Measurements from ENCODE around the gene RANBP3.

RANBP3 gene

DNA sequence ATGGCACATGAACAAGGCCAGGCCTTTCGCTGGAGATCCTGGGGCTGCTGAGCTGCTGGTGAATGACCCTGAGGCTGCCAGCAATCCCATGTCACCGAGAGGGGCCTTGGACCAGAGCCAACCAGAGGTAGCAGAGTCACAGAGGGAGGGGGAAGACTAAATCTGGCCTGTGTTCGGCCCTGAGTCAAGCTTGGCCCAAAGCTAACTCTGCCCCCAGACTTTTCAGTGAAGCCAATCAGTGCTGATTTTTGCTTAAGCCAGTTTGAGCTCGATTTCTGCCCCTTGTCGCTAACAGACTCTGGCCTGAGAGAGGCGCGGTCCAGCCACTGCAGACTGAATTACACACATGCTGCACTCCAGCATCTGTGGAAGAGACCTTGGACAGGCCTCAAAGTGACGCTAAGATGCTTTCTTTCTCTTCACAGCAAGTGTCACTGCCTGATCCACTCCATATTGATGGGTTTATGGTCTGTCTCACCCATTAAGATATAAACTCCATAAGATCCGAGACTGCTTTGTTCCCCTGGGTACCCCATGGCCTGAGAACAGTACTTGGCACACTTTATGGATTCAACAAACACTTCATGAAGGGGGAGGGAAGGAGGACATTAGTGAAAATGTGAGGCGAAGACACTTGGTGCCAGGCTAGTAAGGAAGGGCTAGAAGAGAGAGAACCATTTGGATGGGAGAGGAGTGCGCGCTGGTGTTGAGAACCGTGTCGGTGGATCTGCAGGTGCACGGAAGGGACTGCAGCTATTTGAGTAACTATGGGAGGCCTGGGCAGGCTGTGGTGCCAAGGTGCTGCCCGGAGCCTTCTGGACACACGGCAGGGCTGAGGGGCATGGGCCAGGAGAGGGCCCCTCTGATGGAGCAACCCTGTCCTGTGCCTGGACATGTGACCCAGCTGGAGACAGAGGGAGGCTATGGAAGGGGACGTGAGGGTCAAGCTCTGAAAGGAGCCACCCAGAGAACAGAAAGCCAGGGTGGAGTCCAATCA, 17.6 kb downstream of the RANBP3 start:
- H3K9ac ChIP-seq (ENCODE audit: low read depth, low read length) = peak overlapping the region; percentile 12
- no peaks in the 10 kb centered on the region for H3K9me3 ChIP-seq (ENCODE audit: control insufficient read depth, insufficient read depth, low read length)
- H3K36me3 ChIP-seq (ENCODE audit: control insufficient read depth, insufficient read depth, low read length) = no peaks in the 10 kb centered on the region
- H3K4me3 ChIP-seq (ENCODE audit: low read depth, low read length) = no peak overlapping the region
- peaks cover 26% of the 10 kb centered on the region for H3K4me1 ChIP-seq (ENCODE audit: control insufficient read depth, insufficient read depth, low read length)
- no peaks in the 10 kb centered on the region for H3K27me3 ChIP-seq (ENCODE audit: control insufficient read depth, insufficient read depth, low read length)

DNA sequence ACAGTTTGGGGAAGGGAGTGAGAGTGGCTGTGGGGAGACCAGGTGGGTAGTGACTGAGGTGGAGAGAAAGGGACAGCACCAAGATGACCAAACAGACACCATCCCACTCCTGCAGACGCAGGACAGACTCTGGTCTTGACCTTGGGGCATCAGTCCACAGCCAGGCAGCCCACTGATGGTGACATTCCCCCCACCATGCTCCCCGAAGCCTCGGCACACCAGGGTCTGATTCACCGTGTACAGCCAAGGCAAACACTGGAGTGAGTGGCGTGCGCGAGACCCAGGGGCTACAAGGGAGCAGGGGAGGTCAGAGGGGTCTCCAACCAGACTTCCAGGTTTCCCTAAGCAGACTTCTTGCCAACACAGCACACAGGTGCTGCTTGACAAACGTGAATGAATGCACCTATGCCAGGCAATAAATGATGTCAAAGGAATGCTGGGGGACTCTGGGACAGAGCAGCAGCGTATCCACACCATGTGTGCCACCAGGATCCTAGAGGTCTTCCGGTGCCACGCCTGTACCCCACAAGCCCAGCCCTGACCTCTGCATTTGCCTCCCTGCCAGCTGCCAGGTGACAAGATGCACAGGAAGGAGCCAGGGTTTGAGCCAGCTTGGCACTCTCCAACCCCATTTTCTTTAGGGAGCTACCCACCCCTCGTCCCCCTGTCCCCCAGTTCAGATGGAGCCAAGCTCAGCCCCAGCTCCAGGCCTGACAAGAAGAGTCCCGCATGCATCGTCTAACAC, 18.5 kb downstream of the RANBP3 start:
- H3K9me3 ChIP-seq (ENCODE audit: control insufficient read depth, insufficient read depth, low read length) = no peaks in the 10 kb centered on the region
- H3K36me3 ChIP-seq (ENCODE audit: control insufficient read depth, insufficient read depth, low read length) = no peaks in the 10 kb centered on the region
- peak overlapping the region; percentile 4 for H3K9ac ChIP-seq (ENCODE audit: low read depth, low read length)
- H3K4me1 ChIP-seq (ENCODE audit: control insufficient read depth, insufficient read depth, low read length) = peaks cover 31% of the 10 kb centered on the region
- H3K4me3 ChIP-seq (ENCODE audit: low read depth, low read length) = no peak overlapping the region
- no peaks in the 10 kb centered on the region for H3K27me3 ChIP-seq (ENCODE audit: control insufficient read depth, insufficient read depth, low read length)

DNA sequence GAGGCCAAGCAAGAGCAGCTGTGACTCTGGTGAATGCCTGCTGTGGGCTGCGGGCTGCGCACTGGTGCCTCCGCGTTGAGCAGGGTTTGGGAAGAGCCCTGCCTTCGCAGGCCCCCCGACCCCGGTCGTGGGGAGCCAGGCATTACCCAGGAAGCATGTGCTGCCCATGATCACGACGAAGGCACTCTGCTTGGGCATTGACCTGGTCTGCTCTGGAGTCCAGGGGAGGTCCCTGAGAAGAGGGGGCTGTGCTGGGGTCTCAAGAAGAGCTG, 19.2 kb downstream of the RANBP3 start:
- Histone ChIP-seq H3K9me3 (ENCODE audit: control insufficient read depth, insufficient read depth, low read length) (no peaks in the 10 kb centered on the region), H3K36me3 (ENCODE audit: control insufficient read depth, insufficient read depth, low read length) (no peaks in the 10 kb centered on the region), H3K27me3 (ENCODE audit: control insufficient read depth, insufficient read depth, low read length) (no peaks in the 10 kb centered on the region), H3K4me1 (ENCODE audit: control insufficient read depth, insufficient read depth, low read length) (peaks cover 37% of the 10 kb centered on the region), H3K4me3 (ENCODE audit: low read depth, low read length) (no peak overlapping the region), H3K9ac (ENCODE audit: low read depth, low read length) (no peak overlapping the region)

DNA sequence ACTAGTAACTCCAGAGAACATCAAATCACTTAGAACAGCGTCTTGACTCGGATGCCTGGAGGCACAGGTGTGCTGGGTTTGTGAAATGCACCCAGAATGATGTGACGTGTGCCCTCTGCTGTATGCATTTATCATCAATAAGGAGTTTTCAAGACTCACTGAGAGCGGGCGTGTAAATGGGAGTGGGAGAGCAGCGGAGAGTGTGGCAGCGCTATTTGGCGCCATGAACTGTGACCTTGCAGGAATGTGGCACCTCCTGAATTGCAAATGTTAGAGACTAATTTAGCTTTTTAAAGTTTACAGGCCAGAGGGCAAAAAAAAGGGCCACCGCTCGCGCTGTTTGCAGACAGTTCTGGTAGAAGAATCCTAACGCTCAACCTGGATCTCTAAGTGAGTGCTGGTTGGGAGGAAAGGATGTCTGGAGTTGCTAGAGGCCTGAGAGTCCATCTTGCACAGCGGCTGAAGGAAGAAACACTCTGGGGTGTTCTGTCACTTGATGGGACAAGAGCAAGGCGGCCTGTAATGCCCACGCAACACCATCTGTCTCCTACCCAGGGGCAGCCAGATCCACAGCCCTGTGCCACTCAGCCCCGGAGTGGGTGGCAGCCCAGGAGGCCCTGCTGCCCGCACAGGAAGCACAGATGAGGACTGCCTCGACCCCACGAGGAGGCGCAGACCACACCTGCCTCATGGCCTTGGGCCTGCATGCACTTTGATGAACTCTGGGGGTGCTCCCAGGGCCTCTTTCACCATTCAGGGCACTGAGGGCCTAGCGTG, 19.7 kb downstream of the RANBP3 start:
- Histone ChIP-seq H3K9me3 (ENCODE audit: control insufficient read depth, insufficient read depth, low read length) (no peaks in the 10 kb centered on the region), H3K9ac (ENCODE audit: low read depth, low read length) (no peak overlapping the region), H3K4me3 (ENCODE audit: low read depth, low read length) (no peak overlapping the region), H3K4me1 (ENCODE audit: control insufficient read depth, insufficient read depth, low read length) (peaks cover 41% of the 10 kb centered on the region), H3K36me3 (ENCODE audit: control insufficient read depth, insufficient read depth, low read length) (no peaks in the 10 kb centered on the region), H3K27me3 (ENCODE audit: control insufficient read depth, insufficient read depth, low read length) (no peaks in the 10 kb centered on the region)

DNA sequence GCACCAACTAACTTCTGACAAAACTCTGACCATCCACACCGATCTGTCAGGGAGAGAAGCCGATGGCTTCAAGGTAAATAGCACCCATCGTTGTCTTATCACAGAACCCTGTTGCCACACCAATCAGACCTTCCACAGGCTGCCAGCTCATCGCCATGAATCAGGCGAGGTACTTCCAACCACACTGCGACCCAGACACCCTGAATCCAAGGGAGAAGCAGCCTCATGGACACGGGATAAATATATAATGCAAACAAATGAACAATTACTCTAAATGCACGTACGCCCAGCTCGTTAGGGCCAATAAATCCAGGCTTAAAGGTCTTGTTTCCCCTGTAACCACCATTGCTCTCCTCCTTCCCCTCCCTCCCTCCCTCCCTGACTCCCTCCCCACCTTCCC, 20.8 kb downstream of the RANBP3 start:
- Histone ChIP-seq H3K4me3 (ENCODE audit: low read depth, low read length) (no peak overlapping the region), H3K9ac (ENCODE audit: low read depth, low read length) (no peak overlapping the region), H3K4me1 (ENCODE audit: control insufficient read depth, insufficient read depth, low read length) (peaks cover 51% of the 10 kb centered on the region), H3K27me3 (ENCODE audit: control insufficient read depth, insufficient read depth, low read length) (no peaks in the 10 kb centered on the region), H3K9me3 (ENCODE audit: control insufficient read depth, insufficient read depth, low read length) (no peaks in the 10 kb centered on the region), H3K36me3 (ENCODE audit: control insufficient read depth, insufficient read depth, low read length) (no peaks in the 10 kb centered on the region)

DNA sequence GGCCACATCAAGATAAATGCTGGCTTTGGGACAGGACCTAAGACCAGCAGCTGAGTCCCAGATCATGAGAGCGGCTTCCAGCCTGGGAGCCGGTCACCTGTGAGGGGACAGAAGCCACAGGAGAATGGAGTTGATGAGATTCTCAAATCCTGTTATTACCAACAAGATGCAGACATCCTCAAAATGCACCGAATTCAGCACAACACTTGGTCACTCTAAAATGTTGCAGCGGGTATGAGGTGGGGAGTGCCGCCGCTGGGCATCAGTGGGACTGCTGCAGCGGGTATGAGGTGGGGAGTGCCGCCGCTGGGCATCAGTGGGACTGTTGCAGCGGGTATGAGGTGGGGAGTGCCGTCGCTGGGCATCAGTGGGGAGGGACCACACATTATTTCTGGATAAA, 21.2 kb downstream of the RANBP3 start:
- no peak overlapping the region for H3K9ac ChIP-seq (ENCODE audit: low read depth, low read length)
- no peak overlapping the region for H3K4me3 ChIP-seq (ENCODE audit: low read depth, low read length)
- H3K36me3 ChIP-seq (ENCODE audit: control insufficient read depth, insufficient read depth, low read length) = no peaks in the 10 kb centered on the region
- peaks cover 56% of the 10 kb centered on the region for H3K4me1 ChIP-seq (ENCODE audit: control insufficient read depth, insufficient read depth, low read length)
- no peaks in the 10 kb centered on the region for H3K27me3 ChIP-seq (ENCODE audit: control insufficient read depth, insufficient read depth, low read length)
- no peaks in the 10 kb centered on the region for H3K9me3 ChIP-seq (ENCODE audit: control insufficient read depth, insufficient read depth, low read length)

DNA sequence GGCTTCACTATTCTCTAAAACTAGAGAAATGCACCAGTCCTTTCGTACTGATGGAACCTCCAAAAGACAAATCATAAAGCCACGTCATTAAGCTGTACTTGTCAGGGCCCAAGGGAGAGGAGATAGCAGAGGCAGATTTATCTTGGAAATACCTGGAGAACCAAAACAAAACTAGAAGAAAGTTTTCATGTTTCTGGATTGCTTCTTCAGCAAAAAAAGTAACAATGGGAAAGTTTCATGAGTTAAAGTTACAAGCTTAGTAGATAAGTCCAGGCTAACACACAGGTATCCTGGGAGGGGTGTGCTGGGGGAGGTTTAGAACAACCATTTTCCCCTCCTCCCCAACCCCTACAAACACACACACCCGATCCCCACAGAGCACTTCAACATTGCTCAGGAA, 21.6 kb downstream of the RANBP3 start:
- Histone ChIP-seq H3K9ac (ENCODE audit: low read depth, low read length) (no peak overlapping the region), H3K4me3 (ENCODE audit: low read depth, low read length) (no peak overlapping the region), H3K27me3 (ENCODE audit: control insufficient read depth, insufficient read depth, low read length) (no peaks in the 10 kb centered on the region), H3K4me1 (ENCODE audit: control insufficient read depth, insufficient read depth, low read length) (peaks cover 60% of the 10 kb centered on the region), H3K9me3 (ENCODE audit: control insufficient read depth, insufficient read depth, low read length) (no peaks in the 10 kb centered on the region), H3K36me3 (ENCODE audit: control insufficient read depth, insufficient read depth, low read length) (no peaks in the 10 kb centered on the region)

DNA sequence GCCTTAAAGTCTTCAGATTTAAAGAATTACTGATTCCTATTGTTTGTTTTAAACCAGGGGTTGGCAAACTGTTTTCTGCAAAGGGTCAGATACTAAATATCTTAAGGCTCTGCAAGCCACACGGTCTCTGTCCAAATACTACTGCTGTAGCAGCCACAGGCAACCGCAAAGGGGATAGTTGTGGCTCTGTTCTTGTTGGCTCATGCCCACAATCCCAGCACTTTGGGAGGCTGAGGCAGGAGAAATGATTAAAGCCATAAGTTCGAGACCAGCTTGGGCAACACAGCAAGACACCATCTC, 22.4 kb downstream of the RANBP3 start:
- Histone ChIP-seq H3K9me3 (ENCODE audit: control insufficient read depth, insufficient read depth, low read length) (no peaks in the 10 kb centered on the region), H3K4me3 (ENCODE audit: low read depth, low read length) (no peak overlapping the region), H3K9ac (ENCODE audit: low read depth, low read length) (no peak overlapping the region), H3K27me3 (ENCODE audit: control insufficient read depth, insufficient read depth, low read length) (no peaks in the 10 kb centered on the region), H3K36me3 (ENCODE audit: control insufficient read depth, insufficient read depth, low read length) (no peaks in the 10 kb centered on the region), H3K4me1 (ENCODE audit: control insufficient read depth, insufficient read depth, low read length) (peaks cover 66% of the 10 kb centered on the region)

DNA sequence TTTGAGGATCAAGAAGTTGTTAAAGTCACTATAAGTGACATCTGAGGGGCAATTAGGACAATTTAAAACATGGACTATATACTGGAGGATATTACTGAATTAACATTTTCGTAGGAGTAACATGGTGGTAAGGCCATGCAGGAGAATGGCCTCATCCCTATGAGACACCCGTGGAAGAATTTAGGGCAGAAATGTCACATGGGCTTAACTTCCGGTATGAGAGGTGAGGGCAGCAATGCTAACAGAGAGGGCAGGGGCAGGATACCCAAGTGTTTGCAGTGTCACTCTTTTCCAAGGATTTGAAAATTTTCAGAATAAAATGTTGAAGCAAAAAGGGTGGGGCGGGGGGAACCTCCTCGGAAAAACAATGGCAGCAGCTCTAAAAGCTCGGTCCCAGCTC, 23.6 kb downstream of the RANBP3 start:
- H3K27me3 ChIP-seq (ENCODE audit: control insufficient read depth, insufficient read depth, low read length) = no peaks in the 10 kb centered on the region
- peaks cover 6% of the 10 kb centered on the region for H3K36me3 ChIP-seq (ENCODE audit: control insufficient read depth, insufficient read depth, low read length)
- peaks cover 70% of the 10 kb centered on the region for H3K4me1 ChIP-seq (ENCODE audit: control insufficient read depth, insufficient read depth, low read length)
- no peaks in the 10 kb centered on the region for H3K9me3 ChIP-seq (ENCODE audit: control insufficient read depth, insufficient read depth, low read length)
- H3K9ac ChIP-seq (ENCODE audit: low read depth, low read length) = no peak overlapping the region
- no peak overlapping the region for H3K4me3 ChIP-seq (ENCODE audit: low read depth, low read length)

DNA sequence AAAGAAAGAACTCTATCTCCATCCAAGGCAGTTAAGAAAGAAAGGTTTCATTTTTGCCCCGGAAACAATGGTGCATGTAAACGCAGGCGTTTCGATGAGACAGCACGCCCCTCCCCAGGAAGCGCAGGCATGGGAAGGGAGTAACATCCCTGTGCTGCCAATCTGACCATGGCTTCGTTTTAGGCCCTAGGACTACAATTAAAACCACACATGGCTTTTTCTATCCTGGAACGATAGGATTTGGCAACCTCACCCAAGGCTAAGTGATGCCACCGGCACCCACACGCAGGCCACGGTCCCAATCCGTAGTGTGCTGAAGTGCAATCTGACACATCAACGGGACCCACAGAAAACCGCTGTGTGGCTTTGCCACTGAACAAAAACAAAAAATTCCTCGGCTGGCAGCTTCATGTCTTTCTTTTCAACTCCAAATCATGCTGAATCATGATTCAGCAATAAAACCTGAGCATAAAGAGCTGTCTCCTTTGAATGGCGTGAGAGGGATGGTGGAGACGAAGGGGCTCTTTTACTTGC, 24.2 kb downstream of the RANBP3 start:
- peaks cover 6% of the 10 kb centered on the region for H3K36me3 ChIP-seq (ENCODE audit: control insufficient read depth, insufficient read depth, low read length)
- no peak overlapping the region for H3K4me3 ChIP-seq (ENCODE audit: low read depth, low read length)

DNA sequence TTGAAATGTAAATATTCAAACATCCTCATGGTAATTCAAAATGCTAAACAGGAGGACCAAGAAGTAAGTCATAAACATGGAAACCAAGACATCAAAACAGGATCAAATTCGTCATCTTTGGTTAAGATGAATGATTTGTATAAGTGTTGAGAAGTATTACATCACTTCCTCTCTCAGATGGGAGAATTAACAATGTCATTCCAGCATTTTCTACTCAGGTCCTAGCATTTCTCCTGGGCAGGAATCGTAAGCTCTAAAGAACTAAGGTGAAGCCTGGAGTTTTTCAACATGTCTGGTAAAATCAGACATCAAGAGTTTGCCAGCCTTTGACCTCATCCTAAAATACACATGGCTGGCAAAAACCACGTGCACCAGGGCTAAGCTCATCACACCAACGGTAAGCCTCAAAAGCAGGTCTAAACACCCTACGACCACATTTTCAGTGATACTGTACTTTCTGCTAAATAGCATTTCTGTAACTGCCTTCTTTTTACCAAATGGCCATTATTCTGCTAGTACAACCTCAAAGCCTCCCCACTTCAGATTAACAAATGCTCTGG, 24.8 kb downstream of the RANBP3 start:
- H3K36me3 ChIP-seq (ENCODE audit: control insufficient read depth, insufficient read depth, low read length) = peaks cover 6% of the 10 kb centered on the region
- H3K9me3 ChIP-seq (ENCODE audit: control insufficient read depth, insufficient read depth, low read length) = no peaks in the 10 kb centered on the region
- no peak overlapping the region for H3K9ac ChIP-seq (ENCODE audit: low read depth, low read length)
- no peak overlapping the region for H3K4me3 ChIP-seq (ENCODE audit: low read depth, low read length)
- peaks cover 73% of the 10 kb centered on the region for H3K4me1 ChIP-seq (ENCODE audit: control insufficient read depth, insufficient read depth, low read length)
- no peaks in the 10 kb centered on the region for H3K27me3 ChIP-seq (ENCODE audit: control insufficient read depth, insufficient read depth, low read length)

More for the DNA sequence above, 24.2 kb downstream of the RANBP3 start:
- H3K9ac ChIP-seq (ENCODE audit: low read depth, low read length) = no peak overlapping the region
- H3K9me3 ChIP-seq (ENCODE audit: control insufficient read depth, insufficient read depth, low read length) = no peaks in the 10 kb centered on the region
- H3K27me3 ChIP-seq (ENCODE audit: control insufficient read depth, insufficient read depth, low read length) = no peaks in the 10 kb centered on the region
- H3K4me1 ChIP-seq (ENCODE audit: control insufficient read depth, insufficient read depth, low read length) = peaks cover 71% of the 10 kb centered on the region

Data from iPS-15b (cell line).